ENCODE measurements around the gene SLC38A2.

SLC38A2 gene

GRCh38 chr12:46368684-46369083, 3.9 kb downstream of the SLC38A2 start:
- peaks cover 43 to 75% of the 10 kb centered on the region in 2 experiments for H3K36me3 ChIP-seq (ENCODE audit: control insufficient read depth in 2 of 2, insufficient read depth in 1 of 2, low read length in 2 of 2)
- no peaks in the 10 kb centered on the region for H3K9me3 ChIP-seq (ENCODE audit: control insufficient read depth, insufficient read depth, low read depth, low read length)
- ChIA-PET CTCF (interaction anchor here (2.1 kb wide), 1 partner anchor 293 kb away, joined by 9 read pairs; no protein-coding TSS in a partner anchor), POLR2A (interaction anchor here (0.9 to 2.6 kb wide), 3 partner anchors 12 to 63 kb away, joined by 3 to 13 read pairs (median 4); no protein-coding TSS in a partner anchor)
- peaks cover 29% of the 10 kb centered on the region for H3K4me1 ChIP-seq (ENCODE audit: control insufficient read depth, insufficient read depth, low read length)
- TF ChIP-seq ZNF610 (tag by site-specific recombination; IDR thresholded peaks at IDR 0.05; ENCODE audit: borderline replicate concordance) (no peak), BCL11B (tag by site-specific recombination; IDR thresholded peaks at IDR 0.05; ENCODE audit: low read depth) (no peak), ZNF248 (tag by site-specific recombination; IDR thresholded peaks at IDR 0.05) (no peak)
- no peak overlapping the region for H3K27ac ChIP-seq (ENCODE audit: extremely low read depth, low read depth, low read length)
- H3K4me3 ChIP-seq (ENCODE audit: low read depth, low read length), result no peak overlapping the region

- POLR2A ChIA-PET, result interaction anchor here (1.0 to 2.6 kb wide), 2 partner anchors 11 to 16 kb away, joined by 3 to 13 read pairs; no protein-coding TSS in a partner anchor
- TF ChIP-seq ZNF398 (tag by site-specific recombination; IDR thresholded peaks at IDR 0.05), result no peak
- TF ChIP-seq ZNF548 (tag by site-specific recombination; IDR thresholded peaks at IDR 0.05), result no peak
- no peak for TF ChIP-seq ZNF391 (tag by site-specific recombination; IDR thresholded peaks at IDR 0.05; ENCODE audit: borderline replicate concordance, low read depth)
- TF ChIP-seq ZEB2 (tag by site-specific recombination; IDR thresholded peaks at IDR 0.05), result no peak
- no peak for TF ChIP-seq ZNF433 (tag by site-specific recombination; IDR thresholded peaks at IDR 0.05; ENCODE audit: low read depth)
- TF ChIP-seq ZNF501 (tag by site-specific recombination; IDR thresholded peaks at IDR 0.05), result no peak
- no peak for TF ChIP-seq SCRT2 (tag by site-specific recombination; IDR thresholded peaks at IDR 0.05)
- TF ChIP-seq ZNF341 (tag by site-specific recombination; IDR thresholded peaks at IDR 0.05; ENCODE audit: low read depth), result no peak
- TF ChIP-seq FEZF1 (tag by site-specific recombination; IDR thresholded peaks at IDR 0.05), result no peak
- TF ChIP-seq HOXC10 (CRISPR knock-in tag; IDR thresholded peaks at IDR 0.05), result no peak
- no peak for TF ChIP-seq ZNF140 (tag by site-specific recombination; IDR thresholded peaks at IDR 0.05)
- TF ChIP-seq TCF7L2 (IDR thresholded peaks at IDR 0.05; ENCODE audit: borderline replicate concordance, low read depth, low read length), result no peak
- no peak for TF ChIP-seq ZNF830 (tag by site-specific recombination; IDR thresholded peaks at IDR 0.05; ENCODE audit: low read depth)
- H3K9me3 ChIP-seq (ENCODE audit: control insufficient read depth, insufficient read depth, low read depth, low read length), result no peaks in the 10 kb centered on the region
- CTCF ChIA-PET, result interaction anchor here (2.1 kb wide), 1 partner anchor 294 kb away, joined by 9 read pairs; no protein-coding TSS in a partner anchor
- H3K4me1 ChIP-seq (ENCODE audit: control insufficient read depth, insufficient read depth, low read length), result peaks cover 25% of the 10 kb centered on the region
- no peak overlapping the region for H3K27ac ChIP-seq (ENCODE audit: extremely low read depth, low read depth, low read length)
- H3K4me3 ChIP-seq (ENCODE audit: low read depth, low read length), result no peak overlapping the region
- H3K36me3 ChIP-seq (ENCODE audit: control insufficient read depth in 2 of 2, insufficient read depth in 1 of 2, low read length in 2 of 2), result peaks cover 48 to 81% of the 10 kb centered on the region in 2 experiments
Observed at GRCh38 chr12:46368138-46368537, 4.4 kb downstream of the SLC38A2 start.

GRCh38 chr12:46367351-46368029, 5.1 kb downstream of the SLC38A2 start:
- H3K4me1 ChIP-seq (ENCODE audit: control insufficient read depth, insufficient read depth, low read length), result peaks cover 25% of the 10 kb centered on the region
- no peak overlapping the region for H3K4me3 ChIP-seq (ENCODE audit: low read depth, low read length)
- no peak overlapping the region for H3K27ac ChIP-seq (ENCODE audit: extremely low read depth, low read depth, low read length)
- ChIA-PET CTCF (interaction anchor here (1.2 to 2.1 kb wide), 2 partner anchors 243 to 294 kb away, joined by 3 to 9 read pairs; no protein-coding TSS in a partner anchor), POLR2A (interaction anchor here (1.0 to 2.6 kb wide), 2 partner anchors 11 to 16 kb away, joined by 3 to 13 read pairs; no protein-coding TSS in a partner anchor)
- TF ChIP-seq ZNF157 (tag by site-specific recombination; IDR thresholded peaks at IDR 0.05), result no peak
- no peak for TF ChIP-seq ZBTB17 (tag by site-specific recombination; IDR thresholded peaks at IDR 0.05)
- TF ChIP-seq IKZF3 (tag by site-specific recombination; IDR thresholded peaks at IDR 0.05), result no peak
- no peak for TF ChIP-seq ELK4 (IDR thresholded peaks at IDR 0.05; ENCODE audit: borderline replicate concordance, low read depth, low read length)
- TF ChIP-seq CTCF (tag by site-specific recombination; IDR thresholded peaks at IDR 0.05), result no peak
- no peak for TF ChIP-seq ZNF629 (tag by site-specific recombination; IDR thresholded peaks at IDR 0.05)
- H3K36me3 ChIP-seq (ENCODE audit: control insufficient read depth in 2 of 2, insufficient read depth in 1 of 2, low read length in 2 of 2), result peaks cover 55 to 87% of the 10 kb centered on the region in 2 experiments
- no peaks in the 10 kb centered on the region for H3K9me3 ChIP-seq (ENCODE audit: control insufficient read depth, insufficient read depth, low read depth, low read length)
